PC-3 (cell line): ENCODE results near the gene ALPK3.

Source experiments
- EZH2 ChIP-seq: fragments of 300-600 bp; sonication (generic); IDR thresholded peaks from one replicate; pipeline ENCODE4 v1.6.1; 2017; ENCODE audit warnings: antibody characterized with exemption, mild to moderate bottlenecking, low read length; ENCODE audit not compliant: unreplicated experiment
- EZH2phosphoT487 ChIP-seq: fragments of 300-600 bp; sonication (generic); IDR thresholded peaks from 2 replicates; pipeline ENCODE4 v1.6.1; 2018; ENCODE audit warnings: mild to moderate bottlenecking, antibody characterized with exemption, low read length, borderline replicate concordance
- TF ChIP-seq, protein P1 (sequence below): fragments of 300-600 bp; sonication (generic); conservative IDR thresholded peaks from 2 replicates; pipeline ENCODE4 v1.5.1; 2017; ENCODE audit warnings: antibody characterized with exemption, low read depth, mild to moderate bottlenecking, low read length

DNA sequence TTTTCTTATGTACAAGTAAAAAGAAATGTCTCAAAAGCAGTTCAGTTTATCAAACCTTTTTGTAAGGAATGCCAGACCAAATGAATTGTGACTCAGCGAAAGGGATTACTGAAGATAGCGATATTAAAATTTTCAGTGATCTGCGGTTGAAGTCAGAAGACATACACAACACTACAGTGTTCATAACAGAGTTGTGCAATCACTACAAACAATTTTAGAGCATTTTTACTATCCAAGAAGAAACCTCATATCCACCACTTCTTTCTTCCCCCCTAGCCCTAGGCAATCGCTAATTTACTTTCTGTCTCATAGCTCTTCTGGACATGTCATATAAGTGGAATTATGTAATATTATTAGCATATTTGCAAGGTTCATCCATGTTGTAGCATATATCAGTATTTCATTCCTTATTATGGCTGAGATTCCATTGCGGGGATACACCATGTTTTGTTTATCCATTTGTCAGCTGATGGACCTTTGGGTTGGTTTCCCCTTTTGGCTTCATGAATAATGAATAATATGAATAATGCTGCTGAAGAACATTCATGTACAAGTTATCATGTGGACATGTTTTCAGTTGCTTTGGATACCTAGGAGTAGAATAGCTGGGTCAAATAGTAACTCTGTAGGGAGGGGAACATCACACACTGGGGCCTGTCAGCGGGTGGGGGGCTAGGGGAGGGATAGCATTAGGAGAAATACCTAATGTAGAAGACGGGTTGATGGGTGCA lies 23.6 kb upstream of the ALPK3 start:
- TF ChIP-seq, protein P1, sequence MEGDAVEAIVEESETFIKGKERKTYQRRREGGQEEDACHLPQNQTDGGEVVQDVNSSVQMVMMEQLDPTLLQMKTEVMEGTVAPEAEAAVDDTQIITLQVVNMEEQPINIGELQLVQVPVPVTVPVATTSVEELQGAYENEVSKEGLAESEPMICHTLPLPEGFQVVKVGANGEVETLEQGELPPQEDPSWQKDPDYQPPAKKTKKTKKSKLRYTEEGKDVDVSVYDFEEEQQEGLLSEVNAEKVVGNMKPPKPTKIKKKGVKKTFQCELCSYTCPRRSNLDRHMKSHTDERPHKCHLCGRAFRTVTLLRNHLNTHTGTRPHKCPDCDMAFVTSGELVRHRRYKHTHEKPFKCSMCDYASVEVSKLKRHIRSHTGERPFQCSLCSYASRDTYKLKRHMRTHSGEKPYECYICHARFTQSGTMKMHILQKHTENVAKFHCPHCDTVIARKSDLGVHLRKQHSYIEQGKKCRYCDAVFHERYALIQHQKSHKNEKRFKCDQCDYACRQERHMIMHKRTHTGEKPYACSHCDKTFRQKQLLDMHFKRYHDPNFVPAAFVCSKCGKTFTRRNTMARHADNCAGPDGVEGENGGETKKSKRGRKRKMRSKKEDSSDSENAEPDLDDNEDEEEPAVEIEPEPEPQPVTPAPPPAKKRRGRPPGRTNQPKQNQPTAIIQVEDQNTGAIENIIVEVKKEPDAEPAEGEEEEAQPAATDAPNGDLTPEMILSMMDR = no peak
- TF ChIP-seq EZH2 = no peak
- no peak for TF ChIP-seq EZH2phosphoT487
